GM18519 (cell line): ENCODE data around the gene DPPA5.
"Not testable (repeated sequence)": the region's sequence is repeated elsewhere in the genome, so short reads cannot be mapped to it uniquely, and the experiment has no call there.

ENCODE experiments used
- ATAC-seq: cut with Tn5 transposase; IDR thresholded peaks from one replicate; pipeline ENCODE4 v1.9.1; 2021; ENCODE audit warnings: mild to moderate bottlenecking, moderate library complexity; ENCODE audit not compliant: unreplicated experiment, low FRiP score

The DPPA5 gene

DNA sequence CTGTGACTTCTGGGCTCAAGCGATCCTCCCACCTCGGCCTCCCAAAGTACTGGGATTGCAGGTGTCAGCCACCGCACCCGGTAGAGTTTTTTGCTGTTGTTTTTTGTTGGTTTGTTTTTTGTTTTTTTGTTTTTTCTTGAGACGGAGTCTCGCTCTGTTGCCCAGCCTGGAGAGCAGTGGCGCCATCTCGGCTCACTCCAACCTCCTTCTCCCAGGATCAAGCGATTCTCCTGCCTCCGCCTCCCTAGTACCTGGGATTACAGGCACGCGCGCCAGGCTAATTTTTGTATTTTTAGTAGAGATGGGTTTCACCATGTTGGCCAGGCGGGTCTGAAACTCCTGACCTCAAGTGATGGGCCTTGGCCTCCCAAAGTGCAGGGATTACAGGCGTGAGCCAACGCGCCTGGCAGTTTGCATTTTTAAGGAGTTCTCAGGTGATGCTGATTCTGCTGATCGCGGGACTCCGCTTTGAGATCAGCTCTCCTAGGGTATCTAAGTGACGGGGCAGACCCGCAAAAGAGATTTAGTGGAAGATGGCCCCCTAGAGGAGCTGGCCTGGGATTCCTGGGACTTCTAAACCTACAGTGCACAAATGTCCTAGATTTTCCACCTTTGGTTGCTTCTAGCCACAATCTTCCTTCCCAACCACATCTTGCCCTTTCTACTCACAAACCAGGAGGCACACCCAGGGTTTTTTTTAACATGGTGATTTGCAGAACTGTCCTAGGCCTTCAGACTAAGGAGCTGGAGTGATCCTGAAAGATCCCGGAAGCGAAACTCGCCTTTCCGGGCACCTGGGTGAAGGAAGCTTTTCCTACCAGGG lies 45.2 kb downstream of the DPPA5 start:
- ATAC-seq: no peak

DNA sequence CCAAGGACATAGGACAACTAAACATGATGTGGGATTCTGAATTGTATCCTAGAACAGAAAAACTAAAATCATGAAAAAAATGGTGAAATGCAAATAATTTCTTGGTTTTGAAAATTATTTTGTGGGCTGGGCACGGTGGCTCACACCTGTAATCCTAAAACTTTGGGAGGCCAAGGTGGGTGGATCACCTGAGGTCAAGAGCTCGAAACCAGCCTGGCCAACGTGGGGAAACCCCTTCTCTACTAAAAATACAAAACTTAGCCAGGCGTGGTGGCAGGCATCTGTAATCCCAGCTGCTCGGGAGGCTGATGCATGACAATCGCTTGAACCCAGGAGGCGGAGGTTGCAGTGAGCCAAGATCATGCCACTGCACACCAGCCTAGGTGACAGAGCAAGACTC lies 50.3 kb downstream of the DPPA5 start:
- ATAC-seq: not testable (repeated sequence)
